Choroid plexus epithelial cell (primary cell): ENCODE results near the gene KIFAP3.
A peak's percentile ranks its signal among the peaks of the same experiment; 100 is the strongest.

Source experiments
- DNase-seq: peaks from one replicate; pipeline ENCODE4 v3.0.0-alpha.2; 2010; ENCODE audit warnings: low read depth
- H3K4me3 ChIP-seq: 2 replicates; pipeline ENCODE4 v1.5.1; 2011; ENCODE audit warnings: low read depth, mild to moderate bottlenecking, control low read depth, low read length, moderate library complexity
- TF ChIP-seq, protein P1 (sequence below): conservative IDR thresholded peaks from 2 replicates; pipeline ENCODE4 v1.5.1; 2011; ENCODE audit warnings: low read depth, mild to moderate bottlenecking, control low read depth, inconsistent platforms, low read length, moderate library complexity

KIFAP3 gene

DNA sequence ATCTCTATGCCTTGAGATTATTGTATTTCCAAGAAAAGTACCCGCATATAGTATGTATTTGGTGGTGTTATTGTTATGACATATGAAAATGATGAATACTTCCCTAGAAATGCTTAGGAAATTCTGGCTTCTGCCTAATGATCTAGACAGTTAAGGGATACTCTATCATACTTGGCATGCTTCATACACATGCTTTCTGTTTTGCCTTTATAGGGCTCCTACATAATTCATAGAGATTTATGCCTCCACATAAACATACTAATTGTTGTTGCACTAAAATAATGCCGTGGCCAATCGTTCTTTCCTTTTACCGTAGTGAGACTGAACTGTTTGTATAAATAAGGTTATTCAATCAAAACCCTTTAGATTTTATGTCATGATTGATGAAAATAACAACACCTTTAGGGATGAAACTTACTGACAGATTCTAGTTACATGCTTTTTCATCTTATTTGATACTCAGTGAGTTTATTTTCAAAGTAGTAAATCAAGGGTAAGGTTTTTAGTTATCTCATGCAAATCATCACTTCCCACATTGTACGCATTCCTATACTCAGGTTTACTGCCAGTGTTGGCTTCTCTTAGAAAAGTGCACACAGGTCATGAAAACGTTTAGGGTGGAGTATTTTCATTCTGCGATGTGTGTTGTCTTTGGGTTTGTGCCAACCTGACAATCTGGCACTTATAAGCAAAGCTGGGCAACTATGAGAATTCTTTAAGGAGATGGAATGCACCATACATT is 140.3 kb downstream of the KIFAP3 start:
- DNase-seq, result peak; percentile 75
- no peak overlapping the region for H3K4me3 ChIP-seq
- TF ChIP-seq, protein P1, sequence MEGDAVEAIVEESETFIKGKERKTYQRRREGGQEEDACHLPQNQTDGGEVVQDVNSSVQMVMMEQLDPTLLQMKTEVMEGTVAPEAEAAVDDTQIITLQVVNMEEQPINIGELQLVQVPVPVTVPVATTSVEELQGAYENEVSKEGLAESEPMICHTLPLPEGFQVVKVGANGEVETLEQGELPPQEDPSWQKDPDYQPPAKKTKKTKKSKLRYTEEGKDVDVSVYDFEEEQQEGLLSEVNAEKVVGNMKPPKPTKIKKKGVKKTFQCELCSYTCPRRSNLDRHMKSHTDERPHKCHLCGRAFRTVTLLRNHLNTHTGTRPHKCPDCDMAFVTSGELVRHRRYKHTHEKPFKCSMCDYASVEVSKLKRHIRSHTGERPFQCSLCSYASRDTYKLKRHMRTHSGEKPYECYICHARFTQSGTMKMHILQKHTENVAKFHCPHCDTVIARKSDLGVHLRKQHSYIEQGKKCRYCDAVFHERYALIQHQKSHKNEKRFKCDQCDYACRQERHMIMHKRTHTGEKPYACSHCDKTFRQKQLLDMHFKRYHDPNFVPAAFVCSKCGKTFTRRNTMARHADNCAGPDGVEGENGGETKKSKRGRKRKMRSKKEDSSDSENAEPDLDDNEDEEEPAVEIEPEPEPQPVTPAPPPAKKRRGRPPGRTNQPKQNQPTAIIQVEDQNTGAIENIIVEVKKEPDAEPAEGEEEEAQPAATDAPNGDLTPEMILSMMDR, result no peak

DNA sequence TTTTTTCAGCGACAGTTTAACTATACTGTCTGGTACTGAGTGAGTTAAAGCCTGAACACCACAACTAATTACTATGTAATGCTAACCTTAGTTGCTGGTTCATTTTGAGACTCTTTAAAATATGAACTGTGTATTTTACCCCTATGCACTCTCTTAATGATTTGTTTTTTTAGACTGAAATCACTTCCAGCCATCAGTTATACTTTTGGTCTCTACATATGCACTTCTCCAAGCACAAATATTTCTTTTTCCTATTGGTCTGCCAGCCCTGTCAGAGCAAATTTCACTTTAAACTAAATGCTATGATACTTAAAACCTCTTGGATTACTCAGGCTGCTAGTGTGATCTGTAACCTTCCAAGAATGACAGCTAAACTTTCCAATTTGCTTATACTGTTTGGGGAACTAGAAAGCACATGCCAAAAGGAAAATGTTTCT is 142.7 kb downstream of the KIFAP3 start:
- no peak overlapping the region for H3K4me3 ChIP-seq
- TF ChIP-seq, protein P1, result no peak
- DNase-seq, result peak; percentile 19

GRCh38 chr1:169929210-169929526 is 145.3 kb downstream of the KIFAP3 start:
- DNase-seq, result no peak
- H3K4me3 ChIP-seq, result no peak overlapping the region
- TF ChIP-seq, protein P1, result no peak

DNA sequence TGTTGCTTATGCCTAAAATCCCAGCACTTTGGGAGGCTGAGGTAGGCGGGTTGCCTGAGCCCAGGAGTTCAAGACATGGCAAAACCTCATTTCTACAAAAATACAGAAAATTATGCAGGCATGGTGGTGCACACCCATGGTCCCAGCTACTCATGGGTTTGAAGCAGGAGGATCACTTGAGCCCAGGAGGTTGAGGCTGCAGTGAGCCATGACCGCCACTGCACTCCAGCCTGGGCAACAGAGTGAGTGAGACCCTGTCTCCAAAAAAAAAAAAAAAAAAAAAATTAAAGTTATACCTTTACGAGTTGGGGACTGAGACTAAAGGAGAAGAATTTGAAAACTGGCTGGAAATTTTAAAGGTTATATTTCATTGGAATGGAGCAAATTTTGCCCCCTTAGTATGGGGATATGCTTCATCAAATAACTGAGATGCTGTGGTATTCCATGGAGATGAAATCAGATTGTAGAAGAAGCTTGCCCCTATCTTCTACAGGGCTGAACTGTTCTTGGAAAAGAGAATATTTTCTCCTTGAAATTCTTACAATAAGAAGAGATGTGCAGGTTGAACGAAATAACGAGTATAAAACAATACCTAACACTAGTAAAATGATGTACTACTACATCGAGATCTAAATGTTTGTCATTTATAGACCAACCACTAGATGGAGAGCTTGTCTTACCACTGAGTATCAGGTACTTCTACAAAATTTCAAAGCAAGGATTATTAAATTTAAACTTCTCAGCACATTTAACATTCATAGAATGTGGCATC is 145.9 kb downstream of the KIFAP3 start:
- DNase-seq, result peak; percentile 80
- no peak overlapping the region for H3K4me3 ChIP-seq
- TF ChIP-seq, protein P1, result peak; percentile 67

- TF ChIP-seq, protein P1, result no peak
- no peak overlapping the region for H3K4me3 ChIP-seq
- DNase-seq, result peak; percentile 19
These were observed 148.7 kb downstream of the KIFAP3 start for GRCh38 chr1:169925505-169926482.

DNA sequence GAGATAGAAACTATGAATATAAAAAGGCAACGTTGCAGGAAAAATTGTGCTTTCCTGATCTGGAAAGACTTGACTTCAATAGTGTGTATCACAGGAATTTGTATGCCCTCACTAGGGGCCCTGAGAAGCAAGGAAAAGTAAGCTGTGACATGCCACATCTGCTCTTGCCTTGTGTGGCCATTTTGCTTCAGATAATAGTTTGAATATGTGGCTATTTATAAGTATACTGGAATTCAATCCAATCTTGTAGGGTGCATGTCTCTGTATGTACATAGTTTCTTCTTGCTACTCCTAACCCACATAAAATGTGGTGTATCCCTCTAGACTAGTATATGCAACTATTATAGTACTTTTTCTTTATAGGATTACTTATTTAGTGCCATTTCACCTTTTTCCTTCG is 149.7 kb downstream of the KIFAP3 start:
- DNase-seq, result no peak
- no peak overlapping the region for H3K4me3 ChIP-seq
- TF ChIP-seq, protein P1, result no peak
